HCT116 (cell line): ENCODE measurements around the gene PRKG1. TPM values are rescaled to one million over a fixed set of nuclear protein-coding genes. Genes with fewer than 3 reads are reported as not detected.

Source experiments
- ATAC-seq: fragments of 200-7000 bp; cut with Tn5 transposase; 2 replicates; pipeline ENCODE4 v1.9.1; 2020; ENCODE audit warnings: mild to moderate bottlenecking, moderate library complexity
- BruUV-seq: library from RNA; stranded (reverse); fragments of 400-500 nt; replicated peaks from 2 replicates; lab custom pipeline; 2021; lab: Mats Ljungman, UMichigan
- CTCF ChIA-PET: fragments of 300-600 bp; sonication (Branson Sonifier 250); formaldehyde crosslinking; loops from one replicate; lab custom pipeline; 2021; ENCODE audit warnings: antibody characterized with exemption; lab: Charles Lee
- POLR2A ChIA-PET: fragments of 300-600, 350-600 bp; sonication (Branson Sonifier 250); formaldehyde crosslinking; loops from one replicate; lab custom pipeline; 2021; ENCODE audit warnings: antibody characterized with exemption; lab: Charles Lee
- RAD21 ChIA-PET, 2 experiments: fragments of 300-600 bp; sonication (Branson Sonifier 250); formaldehyde crosslinking; loops; one replicate each; lab custom pipeline; 2023; ENCODE audit warnings: low total read pairs in 2 of 2; ENCODE audit not compliant: uncharacterized antibody in 2 of 2, unreplicated experiment in 2 of 2, low non-redundant PET in 1 of 2; lab: Charles Lee
- DNase-seq: peaks from one replicate; pipeline ENCODE4 v3.0.0-alpha.2; 2010; ENCODE audit warnings: low read depth, low spot score
- H2AFZ ChIP-seq: fragments of 200-600 bp; shearing (Covaris generic), sonication (generic); 2 replicates; pipeline ENCODE4 v1.6.1; 2017; ENCODE audit warnings: low read depth, mixed run types, mixed read lengths, antibody characterized with exemption, low read length; ENCODE audit not compliant: poor library complexity, severe bottlenecking
- H3K27ac ChIP-seq: 2 replicates; pipeline ENCODE4 v1.5.1; 2012; ENCODE audit warnings: low read depth, low read length
- H3K27me3 ChIP-seq: fragments of 200-600 bp; sonication (generic); 2 replicates; pipeline ENCODE4 v1.6.1; 2016; ENCODE audit warnings: mixed run types, low read length, mixed read lengths; ENCODE audit not compliant: insufficient read depth
- H3K36me3 ChIP-seq, 2 experiments: fragments of 200-500 bp in 1 of 2; fragments of 200-600 bp in 1 of 2; sonication (Bioruptor generic) in 1 of 2; sonication (generic) in 1 of 2; 2 replicates each; pipeline versions ENCODE4 v1.5.1 to v1.6.1; 2014 to 2016; ENCODE audit warnings: low read length in 2 of 2, inconsistent platforms in 1 of 2, mixed read lengths in 1 of 2, mixed run types in 1 of 2; ENCODE audit not compliant: insufficient read depth in 2 of 2, control insufficient read depth in 1 of 2
- H3K4me1 ChIP-seq, 2 experiments: fragments of 200-600 bp in 1 of 2; sonication (generic) in 1 of 2; 2 replicates each; pipeline versions ENCODE4 v1.5.1 to v1.6.1; 2012 to 2017; ENCODE audit warnings: low read length in 2 of 2, inconsistent platforms in 1 of 2, mild to moderate bottlenecking in 1 of 2, mixed read lengths in 1 of 2, mixed run types in 1 of 2, moderate library complexity in 1 of 2; ENCODE audit not compliant: insufficient read depth in 2 of 2, control insufficient read depth in 1 of 2
- H3K4me2 ChIP-seq: fragments of 200-600 bp; sonication (generic); 2 replicates; pipeline ENCODE4 v1.6.1; 2017; ENCODE audit warnings: mixed run types, low read length, mixed read lengths
- H3K4me3 ChIP-seq, 2 experiments: fragments of 200-600 bp in 1 of 2; sonication (generic) in 1 of 2; replicated peaks in 1 of 2; 2 replicates each; pipeline ENCODE4 v1.5.1; 2011 to 2016; ENCODE audit warnings: low read length in 2 of 2, control low read depth in 1 of 2, low read depth in 1 of 2, mild to moderate bottlenecking in 1 of 2, mixed read lengths in 1 of 2, mixed run types in 1 of 2
- H3K79me2 ChIP-seq: fragments of 200-600 bp; sonication (generic); 2 replicates; pipeline ENCODE4 v1.6.1; 2017; ENCODE audit warnings: mild to moderate bottlenecking, mixed run types, low read length, moderate library complexity, mixed read lengths; ENCODE audit not compliant: insufficient read depth
- H3K9ac ChIP-seq: fragments of 200-600 bp; sonication (generic); 2 replicates; pipeline ENCODE4 v1.6.1; 2016; ENCODE audit warnings: low read length, mixed read lengths
- H3K9me2 ChIP-seq: fragments of 200-600 bp; sonication (generic), shearing (Covaris generic); 2 replicates; pipeline ENCODE4 v1.6.1; 2017; ENCODE audit warnings: mixed run types, mild to moderate bottlenecking, moderate library complexity; ENCODE audit not compliant: insufficient read depth
- H3K9me3 ChIP-seq, 2 experiments: fragments of 200-500 bp in 1 of 2; fragments of 200-600 bp in 1 of 2; sonication (Bioruptor generic) in 1 of 2; sonication (generic) in 1 of 2; 2 replicates each; pipeline ENCODE4 v1.6.1; 2014 to 2017; ENCODE audit warnings: low read length in 2 of 2, mixed read lengths in 2 of 2, inconsistent platforms in 1 of 2, low read depth in 1 of 2, mild to moderate bottlenecking in 1 of 2, mixed run types in 1 of 2, moderate library complexity in 1 of 2; ENCODE audit not compliant: control insufficient read depth in 1 of 2, insufficient read depth in 1 of 2
- H4K20me1 ChIP-seq: fragments of 200-600 bp; sonication (generic), shearing (Covaris generic); 2 replicates; pipeline ENCODE4 v1.6.1; 2017; ENCODE audit warnings: mixed run types, mild to moderate bottlenecking, moderate library complexity; ENCODE audit not compliant: insufficient read depth
- ATF3 ChIP-seq: IDR thresholded peaks from 2 replicates; pipeline ENCODE4 v1.6.1; 2012
- CBX3 ChIP-seq: IDR thresholded peaks from 2 replicates; pipeline ENCODE4 v1.6.1; 2012; ENCODE audit warnings: low read depth
- CTCF ChIP-seq, 3 experiments: fragments of 200-600 bp in 1 of 3; sonication (generic) in 1 of 3; IDR thresholded peaks in 2 of 3; conservative IDR thresholded peaks in 1 of 3; 2 replicates each; pipeline ENCODE4 v1.5.1; 2012 to 2017; ENCODE audit warnings: low read depth in 2 of 3, low read length in 2 of 3, antibody characterized with exemption in 1 of 3, borderline replicate concordance in 1 of 3, control low read depth in 1 of 3, mild to moderate bottlenecking in 1 of 3, mixed read lengths in 1 of 3, mixed run types in 1 of 3, moderate library complexity in 1 of 3; ENCODE audit not compliant: insufficient read depth in 1 of 3
- EZH2 ChIP-seq: fragments of 200-600 bp; sonication (generic); IDR thresholded peaks from 2 replicates; pipeline ENCODE4 v1.6.1; 2017; ENCODE audit warnings: antibody characterized with exemption, mixed run types
- FOSL1 ChIP-seq: IDR thresholded peaks from 2 replicates; pipeline ENCODE4 v1.6.1; 2012; ENCODE audit warnings: low read depth
- JUND ChIP-seq: IDR thresholded peaks from 2 replicates; pipeline ENCODE4 v1.6.1; 2012
- POLR2AphosphoS5 ChIP-seq: IDR thresholded peaks from 2 replicates; pipeline ENCODE4 v1.6.1; 2011; ENCODE audit warnings: mild to moderate bottlenecking, low read depth, low read length, moderate library complexity
- RAD21 ChIP-seq: IDR thresholded peaks from 2 replicates; pipeline ENCODE4 v1.6.1; 2012; ENCODE audit warnings: low read depth, mild to moderate bottlenecking
- SIN3A ChIP-seq: IDR thresholded peaks from 2 replicates; pipeline ENCODE4 v1.6.1; 2012; ENCODE audit warnings: low read depth
- SP1 ChIP-seq: IDR thresholded peaks from 2 replicates; pipeline ENCODE4 v1.6.1; 2012; ENCODE audit warnings: low read depth
- SRF ChIP-seq: IDR thresholded peaks from 2 replicates; pipeline ENCODE4 v1.6.1; 2012; ENCODE audit warnings: low read depth
- TCF7L2 ChIP-seq: IDR thresholded peaks from 2 replicates; pipeline ENCODE4 v1.7.0; 2011; ENCODE audit warnings: borderline replicate concordance, inconsistent platforms; ENCODE audit not compliant: insufficient read depth, insufficient read length; ENCODE audit errors: extremely low read depth
- YY1 ChIP-seq: IDR thresholded peaks from 2 replicates; pipeline ENCODE4 v1.6.1; 2011; ENCODE audit warnings: low read length, low read depth, moderate library complexity, mild to moderate bottlenecking; ENCODE audit not compliant: insufficient replicate concordance; ENCODE audit errors: extremely low read depth
- ZFX ChIP-seq: fragments of 450-650 bp; IDR thresholded peaks from 2 replicates; pipeline ENCODE4 v1.6.1; 2017
- ZNF274 ChIP-seq: fragments of 200-500 bp; sonication (Bioruptor generic); IDR thresholded peaks from 2 replicates; pipeline ENCODE4 v1.6.1; 2014; ENCODE audit warnings: mild to moderate bottlenecking, low read depth, low read length, inconsistent platforms
- intact Hi-C: fragments of 100-400 bp; cut with micrococcal nuclease; formaldehyde crosslinking; loops from 2 replicates; pipeline ENCODE4 v1.10.0; 2022
- total RNA-seq: library from RNA; stranded (reverse); gene quantifications from one replicate; pipeline ENCODE4 v1.2.1, GENCODE V29; 2021; ENCODE audit not compliant: unreplicated experiment
- TF ChIP-seq, protein P1 (sequence below): IDR thresholded peaks from 2 replicates; pipeline ENCODE4 v1.6.1; 2012
- TF ChIP-seq, protein P2 (sequence below): IDR thresholded peaks from 2 replicates; pipeline ENCODE4 v1.6.1; 2011; ENCODE audit warnings: mild to moderate bottlenecking, low read length, moderate library complexity; ENCODE audit not compliant: insufficient replicate concordance; ENCODE audit errors: extremely low read depth
- TF ChIP-seq, protein P3 (sequence below): IDR thresholded peaks from 2 replicates; pipeline ENCODE4 v1.6.1; 2012; ENCODE audit warnings: low read depth

The PRKG1 gene
- total RNA-seq, 1 experiment from 2014 or later = 1.4 TPM

- CTCF ChIA-PET = no interaction called here
- no TSS peak for BruUV-seq
- H3K27me3 ChIP-seq = peaks cover 5% of the 10 kb centered on the region; the same call in 1 of the 2 replicates
- H3K79me2 ChIP-seq = no peaks in the 10 kb centered on the region
- no peak overlapping the region for H3K4me3 ChIP-seq
- H2AFZ ChIP-seq = no peak overlapping the region
- TF ChIP-seq SRF (no peak), CTCF (IDR thresholded peaks at IDR 0.05 in 2 of 3, conservative IDR thresholded peaks at IDR 0.05 in 1 of 3; ENCODE audit: borderline replicate concordance in 1 of 3, insufficient read depth in 1 of 3, low read depth in 2 of 3, low read length in 2 of 3) (no peak), ATF3 (no peak), CBX3 (no peak), RAD21 (no peak), TCF7L2 (no peak), YY1 (no peak), ZFX (no peak), EZH2 (no peak), ZNF274 (no peak), JUND (no peak), SP1 (no peak), FOSL1 (no peak), POLR2AphosphoS5 (no peak), SIN3A (no peak)
- TF ChIP-seq, protein P1, sequence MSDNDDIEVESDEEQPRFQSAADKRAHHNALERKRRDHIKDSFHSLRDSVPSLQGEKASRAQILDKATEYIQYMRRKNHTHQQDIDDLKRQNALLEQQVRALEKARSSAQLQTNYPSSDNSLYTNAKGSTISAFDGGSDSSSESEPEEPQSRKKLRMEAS = no peak
- TF ChIP-seq, protein P2, sequence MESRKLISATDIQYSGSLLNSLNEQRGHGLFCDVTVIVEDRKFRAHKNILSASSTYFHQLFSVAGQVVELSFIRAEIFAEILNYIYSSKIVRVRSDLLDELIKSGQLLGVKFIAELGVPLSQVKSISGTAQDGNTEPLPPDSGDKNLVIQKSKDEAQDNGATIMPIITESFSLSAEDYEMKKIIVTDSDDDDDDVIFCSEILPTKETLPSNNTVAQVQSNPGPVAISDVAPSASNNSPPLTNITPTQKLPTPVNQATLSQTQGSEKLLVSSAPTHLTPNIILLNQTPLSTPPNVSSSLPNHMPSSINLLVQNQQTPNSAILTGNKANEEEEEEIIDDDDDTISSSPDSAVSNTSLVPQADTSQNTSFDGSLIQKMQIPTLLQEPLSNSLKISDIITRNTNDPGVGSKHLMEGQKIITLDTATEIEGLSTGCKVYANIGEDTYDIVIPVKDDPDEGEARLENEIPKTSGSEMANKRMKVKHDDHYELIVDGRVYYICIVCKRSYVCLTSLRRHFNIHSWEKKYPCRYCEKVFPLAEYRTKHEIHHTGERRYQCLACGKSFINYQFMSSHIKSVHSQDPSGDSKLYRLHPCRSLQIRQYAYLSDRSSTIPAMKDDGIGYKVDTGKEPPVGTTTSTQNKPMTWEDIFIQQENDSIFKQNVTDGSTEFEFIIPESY = no peak
- TF ChIP-seq, protein P3, sequence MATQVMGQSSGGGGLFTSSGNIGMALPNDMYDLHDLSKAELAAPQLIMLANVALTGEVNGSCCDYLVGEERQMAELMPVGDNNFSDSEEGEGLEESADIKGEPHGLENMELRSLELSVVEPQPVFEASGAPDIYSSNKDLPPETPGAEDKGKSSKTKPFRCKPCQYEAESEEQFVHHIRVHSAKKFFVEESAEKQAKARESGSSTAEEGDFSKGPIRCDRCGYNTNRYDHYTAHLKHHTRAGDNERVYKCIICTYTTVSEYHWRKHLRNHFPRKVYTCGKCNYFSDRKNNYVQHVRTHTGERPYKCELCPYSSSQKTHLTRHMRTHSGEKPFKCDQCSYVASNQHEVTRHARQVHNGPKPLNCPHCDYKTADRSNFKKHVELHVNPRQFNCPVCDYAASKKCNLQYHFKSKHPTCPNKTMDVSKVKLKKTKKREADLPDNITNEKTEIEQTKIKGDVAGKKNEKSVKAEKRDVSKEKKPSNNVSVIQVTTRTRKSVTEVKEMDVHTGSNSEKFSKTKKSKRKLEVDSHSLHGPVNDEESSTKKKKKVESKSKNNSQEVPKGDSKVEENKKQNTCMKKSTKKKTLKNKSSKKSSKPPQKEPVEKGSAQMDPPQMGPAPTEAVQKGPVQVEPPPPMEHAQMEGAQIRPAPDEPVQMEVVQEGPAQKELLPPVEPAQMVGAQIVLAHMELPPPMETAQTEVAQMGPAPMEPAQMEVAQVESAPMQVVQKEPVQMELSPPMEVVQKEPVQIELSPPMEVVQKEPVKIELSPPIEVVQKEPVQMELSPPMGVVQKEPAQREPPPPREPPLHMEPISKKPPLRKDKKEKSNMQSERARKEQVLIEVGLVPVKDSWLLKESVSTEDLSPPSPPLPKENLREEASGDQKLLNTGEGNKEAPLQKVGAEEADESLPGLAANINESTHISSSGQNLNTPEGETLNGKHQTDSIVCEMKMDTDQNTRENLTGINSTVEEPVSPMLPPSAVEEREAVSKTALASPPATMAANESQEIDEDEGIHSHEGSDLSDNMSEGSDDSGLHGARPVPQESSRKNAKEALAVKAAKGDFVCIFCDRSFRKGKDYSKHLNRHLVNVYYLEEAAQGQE = no peak
- no peak for ATAC-seq
- POLR2A ChIA-PET = no interaction called here
- intact Hi-C loops = no loop called here
- H3K36me3 ChIP-seq = no peaks in the 10 kb centered on the region
- H3K4me1 ChIP-seq = no peaks in the 10 kb centered on the region
- RAD21 ChIA-PET = no interaction called here
- H3K9ac ChIP-seq = no peak overlapping the region
- no peaks in the 10 kb centered on the region for H4K20me1 ChIP-seq
- H3K4me2 ChIP-seq = no peak overlapping the region
- no peaks in the 10 kb centered on the region for H3K9me3 ChIP-seq
- H3K27ac ChIP-seq = no peak overlapping the region
- no peaks in the 10 kb centered on the region for H3K9me2 ChIP-seq
- no peak for DNase-seq
Measured at GRCh38 chr10:51608211-51608610, 533.9 kb downstream of the PRKG1 start.
